ENCODE results near the gene FPR2.

FPR2 gene

GRCh38 chr19:51820011-51820410 lies 59.0 kb downstream of the FPR2 start:
- no peak for TF ChIP-seq EZH2phosphoT487 (IDR thresholded peaks at IDR 0.05; ENCODE audit: low read depth)
- TF ChIP-seq, protein P1, sequence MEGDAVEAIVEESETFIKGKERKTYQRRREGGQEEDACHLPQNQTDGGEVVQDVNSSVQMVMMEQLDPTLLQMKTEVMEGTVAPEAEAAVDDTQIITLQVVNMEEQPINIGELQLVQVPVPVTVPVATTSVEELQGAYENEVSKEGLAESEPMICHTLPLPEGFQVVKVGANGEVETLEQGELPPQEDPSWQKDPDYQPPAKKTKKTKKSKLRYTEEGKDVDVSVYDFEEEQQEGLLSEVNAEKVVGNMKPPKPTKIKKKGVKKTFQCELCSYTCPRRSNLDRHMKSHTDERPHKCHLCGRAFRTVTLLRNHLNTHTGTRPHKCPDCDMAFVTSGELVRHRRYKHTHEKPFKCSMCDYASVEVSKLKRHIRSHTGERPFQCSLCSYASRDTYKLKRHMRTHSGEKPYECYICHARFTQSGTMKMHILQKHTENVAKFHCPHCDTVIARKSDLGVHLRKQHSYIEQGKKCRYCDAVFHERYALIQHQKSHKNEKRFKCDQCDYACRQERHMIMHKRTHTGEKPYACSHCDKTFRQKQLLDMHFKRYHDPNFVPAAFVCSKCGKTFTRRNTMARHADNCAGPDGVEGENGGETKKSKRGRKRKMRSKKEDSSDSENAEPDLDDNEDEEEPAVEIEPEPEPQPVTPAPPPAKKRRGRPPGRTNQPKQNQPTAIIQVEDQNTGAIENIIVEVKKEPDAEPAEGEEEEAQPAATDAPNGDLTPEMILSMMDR (IDR thresholded peaks at IDR 0.05; ENCODE audit: low read depth, low read length): no peak
- H3K9ac ChIP-seq (ENCODE audit: low read length): no peak overlapping the region
- H3K4me1 ChIP-seq (ENCODE audit: low read length): peaks cover 28% of the 10 kb centered on the region
- H2AFZ ChIP-seq (ENCODE audit: low read depth, low read length): no peak overlapping the region
- no peaks in the 10 kb centered on the region for H3K27me3 ChIP-seq (ENCODE audit: low read depth, low read length)
- no peaks in the 10 kb centered on the region for H4K20me1 ChIP-seq (ENCODE audit: insufficient read depth, low read length)
- H3K4me2 ChIP-seq (ENCODE audit: low read length): no peak overlapping the region
- H3K9me3 ChIP-seq (ENCODE audit: insufficient read depth, low read length): no peaks in the 10 kb centered on the region
- H3K79me2 ChIP-seq (ENCODE audit: low read length): no peaks in the 10 kb centered on the region
- no peak overlapping the region for H3K27ac ChIP-seq (ENCODE audit: low read length)
- no peak overlapping the region for H3K4me3 ChIP-seq (ENCODE audit: low read length)
- peaks cover 5% of the 10 kb centered on the region for H3K36me3 ChIP-seq (replicated peaks; ENCODE audit: low read depth, low read length)
